ENCODE data around the gene TPRG1. TPM values are rescaled to one million over a fixed set of nuclear protein-coding genes. Genes with fewer than 3 reads are reported as not detected.
A peak's percentile ranks its signal among the peaks of the same experiment; 100 is the strongest.

The TPRG1 gene
- total RNA-seq, 2 donors from 2014 or later, result 24.4 to 25.3 TPM

DNA sequence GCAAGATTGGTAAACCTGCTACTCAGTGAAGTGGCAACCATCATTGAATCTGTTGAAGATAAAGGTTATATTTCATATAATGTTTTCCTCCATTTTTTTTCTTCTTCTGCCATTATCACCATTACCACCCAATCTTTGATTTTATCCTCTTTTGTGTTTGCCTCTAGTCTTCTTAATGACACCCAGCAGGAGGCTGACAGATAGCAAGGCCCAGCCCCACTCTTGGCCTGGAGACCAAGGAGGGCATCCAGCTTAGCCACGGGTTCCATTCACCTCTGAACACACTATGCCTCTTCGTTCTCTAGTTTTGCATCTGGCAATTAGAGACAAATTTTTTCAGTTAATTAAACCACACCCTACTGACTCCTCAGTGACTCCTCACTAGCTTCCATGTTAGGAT lies 129.7 kb downstream of the TPRG1 start:
- no peaks in the 10 kb centered on the region for H3K9me3 Mint-ChIP-seq
- H3K4me3 Mint-ChIP-seq, result no peak overlapping the region
- peaks cover 79% of the 10 kb centered on the region for H3K4me1 Mint-ChIP-seq (ENCODE audit: low read depth)
- H3K36me3 Mint-ChIP-seq (ENCODE audit: insufficient read depth in 2 of 2), result peaks cover 0 to 2% of the 10 kb centered on the region in 2 donors
- H3K27me3 Mint-ChIP-seq (ENCODE audit: low read depth), result no peaks in the 10 kb centered on the region
- ATAC-seq (replicated peaks in 1 of 2), result no peak
- no peak for DNase-seq
- H3K27ac Mint-ChIP-seq, result no peak overlapping the region

DNA sequence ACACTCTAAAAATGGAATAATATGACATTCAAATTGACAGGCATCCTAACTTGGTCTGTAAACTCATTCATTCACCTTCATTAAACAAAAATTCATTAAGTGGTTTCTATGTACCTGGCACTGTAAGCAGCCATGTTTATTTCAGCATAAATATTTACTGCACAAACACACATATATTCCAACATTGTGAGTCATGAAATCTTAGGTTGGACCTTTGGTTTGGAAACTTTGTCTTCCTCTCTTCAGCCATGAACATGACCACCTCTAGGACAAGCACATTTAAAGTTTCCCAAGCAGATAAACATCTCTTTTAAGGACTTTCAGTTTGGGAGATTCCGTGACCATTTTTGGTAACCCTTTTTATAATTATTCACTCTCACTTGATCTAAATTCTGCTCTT lies 131.8 kb downstream of the TPRG1 start:
- ATAC-seq (replicated peaks in 1 of 2) (no peak), DNase-seq (no peak)
- Mint-ChIP-seq H3K4me1 (ENCODE audit: low read depth) (peaks cover 82% of the 10 kb centered on the region), H3K27ac (peak overlapping the region; percentile 98), H3K27me3 (ENCODE audit: low read depth) (no peaks in the 10 kb centered on the region), H3K4me3 (peak overlapping the region; percentile 75 to 81), H3K36me3 (ENCODE audit: insufficient read depth in 2 of 2) (peaks cover 0 to 2% of the 10 kb centered on the region in 2 donors), H3K9me3 (no peaks in the 10 kb centered on the region)

- peak overlapping the region; percentile 75 to 81 for H3K4me3 Mint-ChIP-seq
- H3K27ac Mint-ChIP-seq, result peak overlapping the region; percentile 98
- peak; percentile 35 to 56 for DNase-seq
- H3K27me3 Mint-ChIP-seq (ENCODE audit: low read depth), result no peaks in the 10 kb centered on the region
- peaks cover 1 to 4% of the 10 kb centered on the region in 2 donors for H3K36me3 Mint-ChIP-seq (ENCODE audit: insufficient read depth in 2 of 2)
- peak; percentile 56 to 59 for ATAC-seq (replicated peaks in 1 of 2)
- H3K9me3 Mint-ChIP-seq, result no peaks in the 10 kb centered on the region
- peaks cover 76% of the 10 kb centered on the region for H3K4me1 Mint-ChIP-seq (ENCODE audit: low read depth)
These were observed 132.9 kb downstream of the TPRG1 start for GRCh38 chr3:189304465-189305351.

DNA sequence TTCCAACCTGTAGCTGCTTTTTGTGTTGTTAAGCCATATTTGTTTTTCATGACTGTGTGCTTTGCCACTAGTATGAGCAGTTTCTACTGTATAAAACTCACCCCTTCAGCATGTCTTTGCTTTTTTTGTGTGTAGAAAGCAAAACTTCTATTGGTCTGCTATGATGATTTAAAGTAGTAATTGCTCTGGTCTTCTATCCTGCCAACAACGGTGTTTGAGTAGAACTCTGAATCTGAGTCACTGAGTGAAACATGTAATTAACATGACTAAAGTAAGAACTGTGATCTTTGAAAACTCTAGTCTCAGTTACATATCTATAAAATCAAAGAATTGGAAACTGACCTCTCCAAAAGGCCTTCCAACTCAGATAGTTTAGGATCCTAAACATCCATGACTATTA lies 133.6 kb downstream of the TPRG1 start:
- DNase-seq, result no peak
- no peaks in the 10 kb centered on the region for H3K9me3 Mint-ChIP-seq
- ATAC-seq (replicated peaks in 1 of 2), result peak; percentile 74 to 76
- no peaks in the 10 kb centered on the region for H3K27me3 Mint-ChIP-seq (ENCODE audit: low read depth)
- H3K36me3 Mint-ChIP-seq (ENCODE audit: insufficient read depth in 2 of 2), result peaks cover 4% of the 10 kb centered on the region in 2 donors
- H3K4me3 Mint-ChIP-seq, result peak overlapping the region; percentile 75 to 81
- H3K27ac Mint-ChIP-seq, result peak overlapping the region; percentile 98
- H3K4me1 Mint-ChIP-seq (ENCODE audit: low read depth), result peaks cover 76% of the 10 kb centered on the region

DNA sequence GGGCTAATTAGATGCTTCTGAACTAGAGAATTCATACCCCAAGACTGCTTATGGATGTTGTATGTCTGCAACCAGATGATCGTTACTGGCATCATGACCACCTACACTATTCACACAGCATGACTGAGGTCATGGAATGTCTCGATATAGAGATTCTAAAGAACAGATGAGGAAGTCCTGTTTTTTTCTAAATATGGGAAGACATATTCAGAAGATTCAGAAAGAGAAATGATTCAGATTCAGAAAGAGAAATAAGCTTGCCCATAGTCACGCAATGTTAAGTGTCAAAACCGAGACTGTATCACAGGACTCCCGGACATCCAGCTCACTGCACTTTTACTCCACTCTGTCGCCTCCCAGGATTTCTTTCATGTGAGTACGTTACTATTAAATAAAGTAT lies 136.2 kb downstream of the TPRG1 start:
- peak; percentile 68 to 71 for ATAC-seq (replicated peaks in 1 of 2)
- Mint-ChIP-seq H3K27ac (peak overlapping the region; percentile 98), H3K9me3 (no peaks in the 10 kb centered on the region), H3K4me3 (peak overlapping the region; percentile 83 to 93), H3K36me3 (ENCODE audit: insufficient read depth in 2 of 2) (peaks cover 8 to 10% of the 10 kb centered on the region in 2 donors), H3K4me1 (ENCODE audit: low read depth) (peaks cover 64% of the 10 kb centered on the region), H3K27me3 (ENCODE audit: low read depth) (no peaks in the 10 kb centered on the region)
- peak; percentile 19 to 36 for DNase-seq

GRCh38 chr3:189308608-189309007 lies 136.8 kb downstream of the TPRG1 start:
- Mint-ChIP-seq H3K4me3 (peak overlapping the region; percentile 83 to 93), H3K9me3 (no peaks in the 10 kb centered on the region), H3K36me3 (ENCODE audit: insufficient read depth in 2 of 2) (peaks cover 9 to 15% of the 10 kb centered on the region in 2 donors), H3K27ac (peak overlapping the region; percentile 98), H3K27me3 (ENCODE audit: low read depth) (no peaks in the 10 kb centered on the region), H3K4me1 (ENCODE audit: low read depth) (peaks cover 66% of the 10 kb centered on the region)
- no peak for DNase-seq
- ATAC-seq (replicated peaks in 1 of 2), result no peak

DNA sequence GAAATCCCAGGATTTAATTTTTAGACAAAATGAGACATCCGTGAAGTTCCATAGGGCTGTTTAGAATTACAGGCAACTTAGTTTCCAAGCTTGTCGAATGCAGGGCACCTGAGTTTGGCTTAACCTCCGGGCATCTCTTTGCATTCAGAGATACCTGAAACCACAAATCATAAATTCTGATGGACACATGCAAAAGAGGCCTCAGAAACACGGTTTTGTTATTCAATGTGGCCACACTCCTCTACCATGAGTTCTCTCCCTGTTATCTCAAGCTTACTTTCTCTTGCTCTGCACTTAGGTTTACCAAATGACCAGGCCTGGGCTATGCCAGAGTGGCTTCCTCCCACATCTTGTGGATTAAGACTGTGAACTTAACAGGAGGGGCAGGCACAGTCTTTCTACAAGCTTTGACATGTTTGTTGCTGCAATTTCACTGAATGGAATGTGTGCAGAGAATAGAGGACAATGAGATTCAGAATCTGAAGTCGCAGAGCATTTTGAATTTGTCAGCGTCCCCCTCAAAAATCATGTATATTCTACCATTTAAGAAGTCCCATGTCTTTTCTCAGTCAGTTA lies 137.7 kb downstream of the TPRG1 start:
- no peak for DNase-seq
- peak overlapping the region; percentile 83 to 93 for H3K4me3 Mint-ChIP-seq
- H3K36me3 Mint-ChIP-seq (ENCODE audit: insufficient read depth in 2 of 2), result peaks cover 13 to 21% of the 10 kb centered on the region in 2 donors
- ATAC-seq (replicated peaks in 1 of 2), result no peak
- no peaks in the 10 kb centered on the region for H3K27me3 Mint-ChIP-seq (ENCODE audit: low read depth)
- peaks cover 65% of the 10 kb centered on the region for H3K4me1 Mint-ChIP-seq (ENCODE audit: low read depth)
- H3K27ac Mint-ChIP-seq, result peak overlapping the region; percentile 98
- H3K9me3 Mint-ChIP-seq, result peaks cover 1 to 2% of the 10 kb centered on the region in 2 donors

GRCh38 chr3:189311521-189311920 lies 139.8 kb downstream of the TPRG1 start:
- DNase-seq (no peak), ATAC-seq (replicated peaks in 1 of 2) (no peak)
- Mint-ChIP-seq H3K9me3 (peaks cover 1 to 2% of the 10 kb centered on the region in 2 donors), H3K4me1 (ENCODE audit: low read depth) (peaks cover 59% of the 10 kb centered on the region), H3K27me3 (ENCODE audit: low read depth) (no peaks in the 10 kb centered on the region), H3K4me3 (peak overlapping the region; percentile 57 to 70), H3K27ac (peak overlapping the region; percentile 0), H3K36me3 (ENCODE audit: insufficient read depth in 2 of 2) (peaks cover 13 to 30% of the 10 kb centered on the region in 2 donors)

DNA sequence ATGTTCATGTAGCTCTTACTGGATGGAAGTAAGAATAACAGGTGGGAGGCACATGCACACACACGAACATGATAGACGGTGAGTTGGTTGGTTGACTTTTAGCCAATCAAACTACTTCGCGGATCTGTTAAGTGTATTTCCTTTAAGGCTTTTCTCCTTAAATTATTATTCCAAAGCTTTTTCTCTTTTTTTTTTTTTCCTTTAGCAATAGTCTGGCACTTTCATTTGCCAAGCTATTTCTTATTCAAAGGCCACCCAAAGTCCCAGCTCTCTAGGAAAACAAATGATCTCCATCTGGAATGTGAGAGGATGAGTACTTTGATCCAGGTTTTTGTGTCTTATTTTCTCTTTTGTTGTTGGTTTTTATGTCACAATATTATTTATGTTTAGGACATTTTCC lies 141.1 kb downstream of the TPRG1 start:
- Mint-ChIP-seq H3K27ac (no peak overlapping the region), H3K4me3 (peak overlapping the region; percentile 40 to 60), H3K36me3 (ENCODE audit: insufficient read depth in 2 of 2) (peaks cover 13 to 33% of the 10 kb centered on the region in 2 donors), H3K9me3 (peaks cover 1 to 2% of the 10 kb centered on the region in 2 donors), H3K4me1 (ENCODE audit: low read depth) (peaks cover 59% of the 10 kb centered on the region), H3K27me3 (ENCODE audit: low read depth) (no peaks in the 10 kb centered on the region)
- DNase-seq (no peak), ATAC-seq (replicated peaks in 1 of 2) (no peak)

- peaks cover 15 to 50% of the 10 kb centered on the region in 2 donors for H3K36me3 Mint-ChIP-seq (ENCODE audit: insufficient read depth in 2 of 2)
- H3K4me1 Mint-ChIP-seq (ENCODE audit: low read depth), result peaks cover 70% of the 10 kb centered on the region
- no peak overlapping the region for H3K4me3 Mint-ChIP-seq
- H3K27me3 Mint-ChIP-seq (ENCODE audit: low read depth), result no peaks in the 10 kb centered on the region
- no peak for DNase-seq
- H3K9me3 Mint-ChIP-seq, result peaks cover 2 to 4% of the 10 kb centered on the region in 2 donors
- no peak for ATAC-seq (replicated peaks in 1 of 2)
- H3K27ac Mint-ChIP-seq, result no peak overlapping the region
These were observed 144.7 kb downstream of the TPRG1 start for GRCh38 chr3:189316296-189317019.

- Mint-ChIP-seq H3K4me3 (no peak overlapping the region), H3K9me3 (peaks cover 4 to 5% of the 10 kb centered on the region in 2 donors), H3K4me1 (ENCODE audit: low read depth) (peaks cover 82% of the 10 kb centered on the region), H3K27me3 (ENCODE audit: low read depth) (no peaks in the 10 kb centered on the region), H3K36me3 (ENCODE audit: insufficient read depth in 2 of 2) (peaks cover 17 to 58% of the 10 kb centered on the region in 2 donors), H3K27ac (no peak overlapping the region)
- DNase-seq (no peak), ATAC-seq (replicated peaks in 1 of 2) (no peak)
These were observed 146.1 kb downstream of the TPRG1 start for GRCh38 chr3:189317911-189318310.

DNA sequence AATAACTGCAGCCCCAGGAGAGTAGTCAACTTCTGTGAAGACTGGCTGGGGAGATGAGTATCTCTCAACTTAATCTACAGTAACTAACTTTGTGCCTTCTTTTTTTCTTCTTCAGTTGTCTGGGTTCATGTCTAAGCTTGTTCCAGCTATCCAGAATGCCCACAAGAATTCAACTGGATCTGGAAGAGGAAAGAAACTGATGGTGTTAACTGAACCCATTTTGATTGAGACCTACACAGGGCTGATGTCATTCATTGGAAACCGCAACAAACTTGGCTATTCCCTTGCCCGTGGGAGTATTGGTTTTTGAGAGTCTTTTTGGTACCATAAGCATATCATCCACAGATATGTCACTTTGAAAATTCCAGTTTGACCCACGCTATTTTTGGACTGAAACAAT lies 148.7 kb downstream of the TPRG1 start:
- Mint-ChIP-seq H3K36me3 (ENCODE audit: insufficient read depth in 2 of 2) (peaks cover 11 to 50% of the 10 kb centered on the region in 2 donors), H3K4me3 (no peak overlapping the region), H3K27ac (no peak overlapping the region), H3K27me3 (ENCODE audit: low read depth) (no peaks in the 10 kb centered on the region), H3K9me3 (peaks cover 2 to 4% of the 10 kb centered on the region in 2 donors), H3K4me1 (ENCODE audit: low read depth) (peaks cover 90% of the 10 kb centered on the region)
- no peak for ATAC-seq (replicated peaks in 1 of 2)
- DNase-seq, result no peak

DNA sequence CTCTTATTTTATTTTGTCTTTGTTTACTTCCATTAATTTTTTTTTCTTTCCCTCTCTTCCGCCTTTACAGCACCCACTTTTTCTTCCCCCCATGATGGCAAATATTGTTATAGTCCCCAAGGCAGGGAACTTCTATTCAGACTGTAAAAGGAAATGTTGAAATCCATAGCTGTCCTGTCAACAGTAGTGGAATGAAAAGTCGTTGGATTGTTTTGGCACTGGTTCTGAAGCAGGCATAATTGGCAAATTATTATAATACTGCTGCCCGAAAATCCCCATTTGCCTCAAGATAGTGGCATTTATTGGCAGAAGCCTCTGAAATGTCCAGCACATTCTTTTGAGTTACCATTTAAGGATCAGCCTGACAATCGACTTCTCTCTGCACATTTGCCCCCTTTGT lies 150.6 kb downstream of the TPRG1 start:
- DNase-seq (no peak), ATAC-seq (replicated peaks in 1 of 2) (no peak)
- H3K36me3 Mint-ChIP-seq (ENCODE audit: insufficient read depth in 2 of 2), result peaks cover 11 to 52% of the 10 kb centered on the region in 2 donors
- no peaks in the 10 kb centered on the region for H3K27me3 Mint-ChIP-seq (ENCODE audit: low read depth)
- H3K4me3 Mint-ChIP-seq, result peak overlapping the region in 1 of 2 donors; percentile 6
- H3K9me3 Mint-ChIP-seq, result peaks cover 2 to 4% of the 10 kb centered on the region in 2 donors
- H3K27ac Mint-ChIP-seq, result peak overlapping the region; percentile 23
- H3K4me1 Mint-ChIP-seq (ENCODE audit: low read depth), result peaks cover 88% of the 10 kb centered on the region

All from activated T-cell treated with anti-CD3 and anti-CD28 coated beads, Interleukin-2, amount 50 U/mL, for 72 hours (primary cell).